GM13977 (cell line): Measurements from ENCODE around the gene RASSF5.

Source experiments
- DNase-seq: peaks from one replicate; pipeline ENCODE4 v3.0.0; 2012; ENCODE audit warnings: low spot score
- CTCF ChIP-seq: IDR thresholded peaks from 2 replicates; pipeline ENCODE4 v1.5.1; 2012; ENCODE audit warnings: mild to moderate bottlenecking, control low read depth; ENCODE audit not compliant: insufficient read depth; ENCODE audit errors: extremely low read depth, missing control alignments
- in situ Hi-C: fragments of 300-500 bp; cut with MboI; formaldehyde crosslinking; loops from one replicate; pipeline ENCODE4 v1.12.0; 2022; ENCODE audit warnings: low sequenced_read_pairs, low pct_unique_long_range_greater_than_20kb, mixed read lengths, inconsistent platforms; ENCODE audit not compliant: unreplicated experiment

RASSF5 gene

GRCh38 chr1:206575894-206576737 lies 68.8 kb downstream of the RASSF5 start:
- no peak for DNase-seq
- no peak for TF ChIP-seq CTCF
- in situ Hi-C loops, result no loop called here

GRCh38 chr1:206577626-206578025 lies 70.3 kb downstream of the RASSF5 start:
- in situ Hi-C loops, result no loop called here
- DNase-seq, result no peak
- TF ChIP-seq CTCF, result no peak

- in situ Hi-C loops, result no loop called here
- DNase-seq, result no peak
- TF ChIP-seq CTCF, result no peak
These were observed 71.0 kb downstream of the RASSF5 start for GRCh38 chr1:206578068-206578977.

GRCh38 chr1:206578978-206579374 lies 71.6 kb downstream of the RASSF5 start:
- DNase-seq, result no peak
- no peak for TF ChIP-seq CTCF
- in situ Hi-C loops, result no loop called here

- DNase-seq, result peak; percentile 80
- in situ Hi-C loops, result loop anchor here (5.0 kb wide), 1 partner anchor 33 kb away; no protein-coding TSS in a partner anchor
- TF ChIP-seq CTCF, result no peak
These were observed 72.6 kb downstream of the RASSF5 start for GRCh38 chr1:206579747-206580437.
